A673 (cell line): ENCODE data around the gene APOBEC3C.
"Not testable (repeated sequence)": the region's sequence is repeated elsewhere in the genome, so short reads cannot be mapped to it uniquely, and the experiment has no call there.

Experiments used
- CTCF ChIP-seq: fragments of 300-800, 200-600 bp; sonication (generic); conservative IDR thresholded peaks from 2 replicates; pipeline ENCODE4 v1.5.1; 2017; ENCODE audit warnings: low read depth, mild to moderate bottlenecking, antibody characterized with exemption, low read length, moderate library complexity, mixed read lengths
- EZH2 ChIP-seq: fragments of 200-600 bp; sonication (generic); IDR thresholded peaks from 2 replicates; pipeline ENCODE4 v1.6.1; 2017; ENCODE audit warnings: borderline replicate concordance, low read depth, mild to moderate bottlenecking, mixed read lengths, antibody characterized with exemption, low read length; ENCODE audit not compliant: poor library complexity, severe bottlenecking

- not testable (repeated sequence) for TF ChIP-seq CTCF, EZH2
Measured at GRCh38 chr22:39061290-39061689, 47.2 kb downstream of the APOBEC3C start.
